ENCODE results near the gene NDUFS6. TPM values are rescaled to one million over a fixed set of nuclear protein-coding genes. Genes with fewer than 3 reads are reported as not detected.
A peak's percentile ranks its signal among the peaks of the same experiment; 100 is the strongest.

Gene NDUFS6
- total RNA-seq, 1 experiment from 2014 or later = 72.8 TPM

DNA sequence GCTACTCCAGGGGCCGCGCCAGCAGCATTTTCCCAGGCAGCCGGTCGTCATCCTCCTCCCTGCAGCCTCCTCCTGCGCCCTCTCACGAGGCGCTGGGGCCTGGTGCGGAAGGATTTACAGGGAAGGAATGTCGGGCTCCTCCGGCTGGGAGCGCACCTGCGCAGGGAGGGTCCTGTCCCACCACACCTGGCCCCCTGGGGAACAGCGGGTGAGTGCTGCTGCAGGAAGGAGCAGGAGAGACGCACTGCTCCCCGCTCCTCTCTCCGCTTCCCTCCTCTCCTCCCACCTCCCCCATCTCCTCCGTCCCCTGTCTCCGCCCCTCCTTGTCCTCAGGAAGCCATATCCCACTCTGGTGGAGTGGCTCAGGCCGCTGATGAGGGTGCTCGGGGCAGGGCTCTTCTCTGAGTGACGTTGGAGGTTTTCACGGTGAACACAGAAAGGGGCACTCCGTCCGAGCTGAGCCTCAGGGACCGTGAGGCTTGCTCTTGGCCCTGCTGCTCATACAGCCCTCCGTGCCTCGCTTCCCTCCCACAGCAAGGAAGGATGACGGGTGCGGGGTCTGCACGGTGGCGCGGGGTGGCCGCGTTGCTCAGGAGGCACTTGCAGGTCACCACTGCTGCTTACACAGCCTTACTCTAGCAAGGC, 50.2 kb downstream of the NDUFS6 start:
- Histone ChIP-seq H3K27ac (ENCODE audit: low read depth, low read length, poor library complexity, severe bottlenecking) (no peak overlapping the region), H3K4me3 (ENCODE audit: low read depth, low read length, poor library complexity, severe bottlenecking) (no peak overlapping the region), H3K4me1 (ENCODE audit: insufficient read depth, low read length, poor library complexity, severe bottlenecking) (no peaks in the 10 kb centered on the region), H3K9me3 (ENCODE audit: low read depth, low read length, poor library complexity, severe bottlenecking) (no peaks in the 10 kb centered on the region), H3K27me3 (replicated peaks; ENCODE audit: insufficient read depth, low read depth, low read length, poor library complexity) (peaks cover 85% of the 10 kb centered on the region), H3K36me3 (ENCODE audit: insufficient read depth, low read length, poor library complexity, severe bottlenecking) (no peaks in the 10 kb centered on the region)
- no TSS peak for BruUV-seq (replicated peaks)
- TF ChIP-seq CTCF (conservative IDR thresholded peaks at IDR 0.05; ENCODE audit: low read depth, low read length) = no peak
- peak; percentile 67 for TF ChIP-seq EZH2 (IDR thresholded peaks at IDR 0.05; ENCODE audit: borderline replicate concordance, low read depth, low read length, poor library complexity, severe bottlenecking)
- no peak for DNase-seq (ENCODE audit: low spot score)
- ChIA-PET POLR2A (ENCODE audit: low non-redundant PET) (no interaction called here), CTCF (no interaction called here)
- intact Hi-C loops (cut with micrococcal nuclease; ENCODE audit: unreplicated experiment) = no loop called here

DNA sequence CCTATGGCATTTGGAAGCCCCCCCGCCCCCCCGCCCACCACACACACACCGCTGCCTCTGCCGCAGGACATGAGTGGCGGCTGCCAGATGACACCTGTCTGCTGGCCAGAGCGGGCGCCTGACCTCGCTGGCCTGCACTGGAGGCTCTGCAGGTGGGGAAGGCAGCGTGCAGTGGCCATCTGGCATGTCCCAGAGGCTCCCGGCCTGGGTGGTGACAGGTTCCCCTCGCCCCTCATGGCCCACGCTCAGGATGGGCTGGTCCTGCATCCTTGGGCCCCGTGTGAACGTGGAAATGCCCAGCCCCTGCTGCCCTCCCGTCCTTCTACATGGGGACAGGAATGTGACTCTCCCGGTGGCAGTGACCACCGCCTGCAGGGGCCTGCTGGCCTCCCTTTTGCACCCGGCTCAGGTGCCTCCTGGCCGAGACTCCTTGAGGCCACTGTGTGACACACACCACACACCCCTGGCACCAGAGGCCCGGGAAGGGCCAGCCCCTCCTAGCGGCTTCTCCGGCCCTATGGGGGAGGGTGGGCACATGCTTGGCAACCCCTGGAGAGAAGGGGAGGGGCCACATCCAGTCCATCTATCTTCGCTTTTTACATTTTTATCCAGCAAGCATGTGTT, 51.2 kb downstream of the NDUFS6 start:
- CTCF ChIA-PET = no interaction called here
- intact Hi-C loops (cut with micrococcal nuclease; ENCODE audit: unreplicated experiment) = no loop called here

DNA sequence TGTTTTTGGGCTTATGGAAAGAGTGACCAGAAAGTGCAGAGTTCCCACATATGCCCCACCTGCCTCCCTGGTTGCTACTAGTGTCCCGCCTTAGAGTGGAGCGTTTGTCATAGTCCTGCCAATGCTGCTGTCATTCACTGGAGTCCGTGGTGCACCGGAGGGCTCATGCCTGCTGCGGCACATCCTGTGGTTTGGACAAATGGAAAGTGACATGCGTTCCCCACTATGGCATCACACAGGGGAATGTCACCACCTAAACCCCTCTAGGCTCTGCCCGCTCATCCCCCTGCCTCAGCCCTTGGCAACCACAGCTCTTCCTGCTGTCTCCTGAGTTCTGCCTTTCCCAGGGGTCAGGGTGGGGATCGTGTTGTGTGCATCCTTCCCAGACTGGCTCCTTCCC, 52.3 kb downstream of the NDUFS6 start:
- Histone ChIP-seq H3K4me1 (ENCODE audit: insufficient read depth, low read length, poor library complexity, severe bottlenecking) (no peaks in the 10 kb centered on the region), H3K36me3 (ENCODE audit: insufficient read depth, low read length, poor library complexity, severe bottlenecking) (no peaks in the 10 kb centered on the region), H3K27ac (ENCODE audit: low read depth, low read length, poor library complexity, severe bottlenecking) (no peak overlapping the region), H3K9me3 (ENCODE audit: low read depth, low read length, poor library complexity, severe bottlenecking) (no peaks in the 10 kb centered on the region), H3K4me3 (ENCODE audit: low read depth, low read length, poor library complexity, severe bottlenecking) (no peak overlapping the region), H3K27me3 (replicated peaks; ENCODE audit: insufficient read depth, low read depth, low read length, poor library complexity) (peaks cover 80% of the 10 kb centered on the region)
- ChIA-PET POLR2A (ENCODE audit: low non-redundant PET) (no interaction called here), CTCF (no interaction called here)
- no TSS peak for BruUV-seq (replicated peaks)
- DNase-seq (ENCODE audit: low spot score) = no peak
- no peak for TF ChIP-seq CTCF (conservative IDR thresholded peaks at IDR 0.05; ENCODE audit: low read depth, low read length)
- TF ChIP-seq EZH2 (IDR thresholded peaks at IDR 0.05; ENCODE audit: borderline replicate concordance, low read depth, low read length, poor library complexity, severe bottlenecking) = no peak
- intact Hi-C loops (cut with micrococcal nuclease; ENCODE audit: unreplicated experiment) = no loop called here

More for the DNA sequence above, 51.2 kb downstream of the NDUFS6 start:
- Histone ChIP-seq H3K36me3 (ENCODE audit: insufficient read depth, low read length, poor library complexity, severe bottlenecking) (no peaks in the 10 kb centered on the region), H3K9me3 (ENCODE audit: low read depth, low read length, poor library complexity, severe bottlenecking) (no peaks in the 10 kb centered on the region), H3K27me3 (replicated peaks; ENCODE audit: insufficient read depth, low read depth, low read length, poor library complexity) (peaks cover 88% of the 10 kb centered on the region), H3K4me3 (ENCODE audit: low read depth, low read length, poor library complexity, severe bottlenecking) (no peak overlapping the region), H3K27ac (ENCODE audit: low read depth, low read length, poor library complexity, severe bottlenecking) (no peak overlapping the region), H3K4me1 (ENCODE audit: insufficient read depth, low read length, poor library complexity, severe bottlenecking) (no peaks in the 10 kb centered on the region)
- POLR2A ChIA-PET (ENCODE audit: low non-redundant PET) = no interaction called here
- BruUV-seq (replicated peaks) = no TSS peak
- no peak for DNase-seq (ENCODE audit: low spot score)
- no peak for TF ChIP-seq CTCF (conservative IDR thresholded peaks at IDR 0.05; ENCODE audit: low read depth, low read length)
- no peak for TF ChIP-seq EZH2 (IDR thresholded peaks at IDR 0.05; ENCODE audit: borderline replicate concordance, low read depth, low read length, poor library complexity, severe bottlenecking)
